ENCODE results near the gene MRPL43. TPM values are rescaled to one million over a fixed set of nuclear protein-coding genes. Genes with fewer than 3 reads are reported as not detected.

MRPL43 gene
- total RNA-seq, 1 experiment from 2014 or later, result 91.3 TPM

DNA sequence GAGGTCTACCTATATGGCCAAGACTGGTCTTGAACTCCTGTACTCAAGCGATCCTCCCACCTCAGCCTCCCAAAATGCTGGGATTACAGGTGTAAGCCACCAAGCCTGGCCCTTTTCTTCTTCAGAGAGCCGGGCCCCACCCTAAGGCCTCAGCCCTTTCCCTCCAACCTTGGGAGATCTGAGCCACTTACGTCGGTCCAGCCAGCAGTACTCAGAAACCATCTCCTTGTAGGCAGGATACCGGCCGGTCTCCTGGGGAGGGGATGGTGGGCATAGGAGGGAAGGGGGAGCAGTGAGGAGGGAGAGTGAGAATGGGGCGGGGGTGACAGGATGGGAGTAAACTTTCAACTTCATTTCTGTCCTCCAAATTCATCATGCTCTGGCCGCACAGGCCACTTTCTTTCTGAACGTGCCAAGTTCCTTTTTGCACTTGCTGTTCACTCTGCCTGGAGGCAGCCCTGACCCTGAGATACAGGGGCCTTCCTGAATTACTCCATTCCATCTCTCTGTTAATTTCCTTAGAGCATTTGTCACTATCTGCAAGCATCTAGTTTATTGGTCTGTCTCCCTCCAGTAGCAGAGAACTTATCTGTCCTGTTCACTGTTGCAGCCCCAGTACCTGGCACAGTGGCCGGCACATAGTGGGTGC, 33.3 kb upstream of the MRPL43 start:
- ATAC-seq (no peak), DNase-seq (ENCODE audit: low spot score) (no peak)
- POLR2A ChIA-PET, result interaction anchor here (0.6 kb wide), 1 partner anchor 941 kb away, joined by 5 read pairs; no protein-coding TSS in a partner anchor
- Mint-ChIP-seq H3K9me3 (no peaks in the 10 kb centered on the region), H3K27me3 (ENCODE audit: low read depth) (peaks cover 49% of the 10 kb centered on the region), H3K27ac (no peak overlapping the region), H3K4me1 (peaks cover 11% of the 10 kb centered on the region), H3K4me3 (no peak overlapping the region), H3K36me3 (no peaks in the 10 kb centered on the region)
- CTCF ChIA-PET, result interaction anchor here (1.2 to 4.3 kb wide), 3 partner anchors 9 to 75 kb away, joined by 3 to 41 read pairs (median 15); partner anchors contain the start of gene KAZALD1
- TF ChIP-seq ZNF317 (CRISPR knock-in tag; IDR thresholded peaks at IDR 0.05; ENCODE audit: borderline replicate concordance, low read depth), result no peak
- no peak for TF ChIP-seq JUN (CRISPR knock-in tag; IDR thresholded peaks at IDR 0.05)
- TF ChIP-seq, protein P1, sequence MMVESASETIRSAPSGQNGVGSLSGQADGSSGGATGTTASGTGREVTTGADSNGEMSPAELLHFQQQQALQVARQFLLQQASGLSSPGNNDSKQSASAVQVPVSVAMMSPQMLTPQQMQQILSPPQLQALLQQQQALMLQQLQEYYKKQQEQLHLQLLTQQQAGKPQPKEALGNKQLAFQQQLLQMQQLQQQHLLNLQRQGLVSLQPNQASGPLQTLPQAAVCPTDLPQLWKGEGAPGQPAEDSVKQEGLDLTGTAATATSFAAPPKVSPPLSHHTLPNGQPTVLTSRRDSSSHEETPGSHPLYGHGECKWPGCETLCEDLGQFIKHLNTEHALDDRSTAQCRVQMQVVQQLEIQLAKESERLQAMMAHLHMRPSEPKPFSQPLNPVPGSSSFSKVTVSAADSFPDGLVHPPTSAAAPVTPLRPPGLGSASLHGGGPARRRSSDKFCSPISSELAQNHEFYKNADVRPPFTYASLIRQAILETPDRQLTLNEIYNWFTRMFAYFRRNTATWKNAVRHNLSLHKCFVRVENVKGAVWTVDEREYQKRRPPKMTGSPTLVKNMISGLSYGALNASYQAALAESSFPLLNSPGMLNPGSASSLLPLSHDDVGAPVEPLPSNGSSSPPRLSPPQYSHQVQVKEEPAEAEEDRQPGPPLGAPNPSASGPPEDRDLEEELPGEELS (CRISPR knock-in tag; IDR thresholded peaks at IDR 0.05), result no peak
- no peak for TF ChIP-seq NFYB (CRISPR knock-in tag; conservative IDR thresholded peaks at IDR 0.05; ENCODE audit: low read depth)
- TF ChIP-seq, protein P2, sequence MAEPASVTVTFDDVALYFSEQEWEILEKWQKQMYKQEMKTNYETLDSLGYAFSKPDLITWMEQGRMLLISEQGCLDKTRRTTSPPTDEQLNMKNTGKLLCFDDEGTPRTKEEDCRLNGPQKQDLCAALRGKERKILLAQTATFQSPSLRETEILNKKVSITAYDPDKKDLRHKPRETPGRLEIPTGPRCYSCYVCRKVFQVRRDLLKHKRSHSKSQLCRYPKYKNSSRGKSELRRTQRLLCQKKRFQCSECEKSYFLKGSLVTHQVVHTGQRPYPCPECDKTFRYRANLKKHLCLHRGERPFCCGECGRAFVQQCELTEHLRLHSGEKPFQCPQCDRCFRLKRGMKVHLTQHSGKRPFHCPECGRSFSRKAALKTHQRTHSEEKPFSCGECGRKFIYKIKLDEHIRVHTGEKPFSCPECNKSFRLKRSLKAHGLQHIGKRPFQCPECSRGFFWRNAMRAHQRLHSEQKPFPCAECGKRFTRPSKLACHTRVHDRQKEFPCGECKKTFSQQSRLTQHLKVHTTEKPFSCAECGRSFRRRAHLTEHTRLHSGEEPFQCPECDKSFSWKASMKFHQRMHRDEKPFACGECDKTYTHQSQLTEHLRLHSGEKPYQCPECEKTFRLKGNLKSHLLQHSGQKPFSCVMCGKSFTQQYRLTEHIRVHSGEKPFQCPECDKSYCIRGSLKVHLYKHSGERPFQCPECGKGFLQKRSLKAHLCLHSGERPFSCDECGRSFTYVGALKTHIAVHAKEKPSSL (CRISPR knock-in tag; conservative IDR thresholded peaks at IDR 0.05), result no peak

DNA sequence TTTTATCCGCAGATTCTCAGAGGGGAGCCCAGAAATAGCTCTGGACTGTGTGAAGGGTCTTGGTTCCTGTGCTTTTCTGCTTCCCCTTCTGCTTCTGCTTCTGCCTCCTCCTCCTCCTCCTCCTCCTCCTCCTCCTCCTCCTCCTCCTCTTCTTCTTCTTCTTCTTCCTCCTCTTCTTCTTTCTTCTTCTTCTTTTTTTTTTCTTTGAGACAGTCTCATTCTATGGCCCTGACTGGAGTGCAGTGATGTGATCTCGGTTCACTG, 32.1 kb upstream of the MRPL43 start:
- ATAC-seq (no peak), DNase-seq (ENCODE audit: low spot score) (no peak)
- Mint-ChIP-seq H3K4me1 (peaks cover 11% of the 10 kb centered on the region), H3K9me3 (no peaks in the 10 kb centered on the region), H3K27ac (no peak overlapping the region), H3K27me3 (ENCODE audit: low read depth) (peaks cover 60% of the 10 kb centered on the region), H3K4me3 (peak overlapping the region; percentile 38; the same call in 1 of the 2 replicates), H3K36me3 (no peaks in the 10 kb centered on the region)
- CTCF ChIA-PET, result interaction anchor here (0.6 to 6.7 kb wide), 34 partner anchors 8 to 570 kb away, joined by 3 to 277 read pairs (median 5); partner anchors contain the start of genes KAZALD1, LZTS2, PDZD7 and SEMA4G
- TF ChIP-seq, protein P3, sequence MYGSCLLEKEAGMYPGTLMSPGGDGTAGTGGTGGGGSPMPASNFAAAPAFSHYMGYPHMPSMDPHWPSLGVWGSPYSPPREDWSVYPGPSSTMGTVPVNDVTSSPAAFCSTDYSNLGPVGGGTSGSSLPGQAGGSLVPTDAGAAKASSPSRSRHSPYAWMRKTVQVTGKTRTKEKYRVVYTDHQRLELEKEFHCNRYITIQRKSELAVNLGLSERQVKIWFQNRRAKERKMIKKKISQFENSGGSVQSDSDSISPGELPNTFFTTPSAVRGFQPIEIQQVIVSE (CRISPR knock-in tag; IDR thresholded peaks at IDR 0.05; ENCODE audit: borderline replicate concordance), result no peak
- no peak for TF ChIP-seq FOXP1 (CRISPR knock-in tag; IDR thresholded peaks at IDR 0.05; ENCODE audit: borderline replicate concordance)
- POLR2A ChIA-PET, result interaction anchor here (1.1 kb wide), 1 partner anchor 23 kb away, joined by 3 read pairs; no protein-coding TSS in a partner anchor

DNA sequence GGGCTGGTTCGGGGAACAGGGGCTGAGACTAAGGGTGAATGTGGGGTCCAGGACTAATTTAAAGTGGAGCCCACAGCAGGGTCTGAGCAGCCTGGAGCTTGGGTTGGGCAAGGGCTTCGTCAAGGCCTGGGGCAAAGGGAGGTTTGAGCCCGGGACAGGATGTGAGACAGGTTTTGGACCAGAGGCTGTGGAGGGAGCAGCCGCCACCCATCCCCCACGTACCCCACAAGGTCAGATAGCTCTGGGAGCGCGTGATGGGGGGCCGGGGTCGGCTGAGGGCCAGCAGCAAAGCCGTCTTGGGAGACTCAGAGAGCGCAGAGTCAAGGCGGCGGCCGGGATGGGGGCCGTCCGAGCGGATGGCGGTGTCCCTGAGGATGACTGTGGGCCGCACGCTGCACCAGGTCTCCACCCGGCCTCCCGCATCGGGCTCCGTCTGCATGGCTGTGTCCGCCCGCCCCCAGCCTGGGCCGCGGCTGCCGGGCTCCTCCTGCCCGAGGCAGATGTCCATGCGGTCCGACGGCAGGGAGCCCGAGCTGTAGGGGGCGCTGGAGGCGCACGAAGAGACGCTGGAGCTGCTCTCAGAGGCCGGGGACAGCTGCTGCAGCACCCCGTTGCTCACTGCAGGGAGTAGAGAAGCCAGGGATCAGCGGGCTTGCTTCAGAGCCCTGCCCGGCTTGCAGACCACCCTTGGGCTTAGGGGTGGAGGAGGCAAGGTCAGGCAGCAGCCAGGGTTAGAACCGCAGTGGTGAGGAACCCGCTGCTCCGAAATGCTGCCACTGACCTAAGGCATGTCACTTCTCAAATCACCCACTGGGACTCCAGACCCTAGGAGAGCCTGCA, 31.5 kb upstream of the MRPL43 start:
- H3K36me3 Mint-ChIP-seq, result no peaks in the 10 kb centered on the region
- DNase-seq (ENCODE audit: low spot score) (peak; percentile 95), ATAC-seq (peak; percentile 77)
- CTCF ChIA-PET, result interaction anchor here (0.6 to 6.7 kb wide), 37 partner anchors 10 to 449 kb away, joined by 3 to 277 read pairs (median 5); partner anchors contain the start of genes KAZALD1, LZTS2, PDZD7 and SEMA4G
- peak overlapping the region; percentile 73 for H3K4me3 Mint-ChIP-seq
- H3K4me1 Mint-ChIP-seq, result peaks cover 15% of the 10 kb centered on the region
- peaks cover 64% of the 10 kb centered on the region for H3K27me3 Mint-ChIP-seq (ENCODE audit: low read depth)
- no peak overlapping the region for H3K27ac Mint-ChIP-seq
- POLR2A ChIA-PET, result interaction anchor here (1.1 to 1.4 kb wide), 2 partner anchors 10 to 24 kb away, joined by 3 to 4 read pairs; no protein-coding TSS in a partner anchor
- no peaks in the 10 kb centered on the region for H3K9me3 Mint-ChIP-seq
- no peak for TF ChIP-seq ZNF219 (CRISPR knock-in tag; IDR thresholded peaks at IDR 0.05; ENCODE audit: borderline replicate concordance)
- TF ChIP-seq NR3C1 (CRISPR knock-in tag; conservative IDR thresholded peaks at IDR 0.05; ENCODE audit: low read depth), result no peak
- peak; percentile 63 for TF ChIP-seq FOXK1 (CRISPR knock-in tag; IDR thresholded peaks at IDR 0.05)
- no peak for TF ChIP-seq ZNF138 (CRISPR knock-in tag; conservative IDR thresholded peaks at IDR 0.05)
- TF ChIP-seq, protein P4, sequence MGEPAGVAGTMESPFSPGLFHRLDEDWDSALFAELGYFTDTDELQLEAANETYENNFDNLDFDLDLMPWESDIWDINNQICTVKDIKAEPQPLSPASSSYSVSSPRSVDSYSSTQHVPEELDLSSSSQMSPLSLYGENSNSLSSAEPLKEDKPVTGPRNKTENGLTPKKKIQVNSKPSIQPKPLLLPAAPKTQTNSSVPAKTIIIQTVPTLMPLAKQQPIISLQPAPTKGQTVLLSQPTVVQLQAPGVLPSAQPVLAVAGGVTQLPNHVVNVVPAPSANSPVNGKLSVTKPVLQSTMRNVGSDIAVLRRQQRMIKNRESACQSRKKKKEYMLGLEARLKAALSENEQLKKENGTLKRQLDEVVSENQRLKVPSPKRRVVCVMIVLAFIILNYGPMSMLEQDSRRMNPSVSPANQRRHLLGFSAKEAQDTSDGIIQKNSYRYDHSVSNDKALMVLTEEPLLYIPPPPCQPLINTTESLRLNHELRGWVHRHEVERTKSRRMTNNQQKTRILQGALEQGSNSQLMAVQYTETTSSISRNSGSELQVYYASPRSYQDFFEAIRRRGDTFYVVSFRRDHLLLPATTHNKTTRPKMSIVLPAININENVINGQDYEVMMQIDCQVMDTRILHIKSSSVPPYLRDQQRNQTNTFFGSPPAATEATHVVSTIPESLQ (CRISPR knock-in tag; IDR thresholded peaks at IDR 0.05), result no peak
- TF ChIP-seq, protein P5, sequence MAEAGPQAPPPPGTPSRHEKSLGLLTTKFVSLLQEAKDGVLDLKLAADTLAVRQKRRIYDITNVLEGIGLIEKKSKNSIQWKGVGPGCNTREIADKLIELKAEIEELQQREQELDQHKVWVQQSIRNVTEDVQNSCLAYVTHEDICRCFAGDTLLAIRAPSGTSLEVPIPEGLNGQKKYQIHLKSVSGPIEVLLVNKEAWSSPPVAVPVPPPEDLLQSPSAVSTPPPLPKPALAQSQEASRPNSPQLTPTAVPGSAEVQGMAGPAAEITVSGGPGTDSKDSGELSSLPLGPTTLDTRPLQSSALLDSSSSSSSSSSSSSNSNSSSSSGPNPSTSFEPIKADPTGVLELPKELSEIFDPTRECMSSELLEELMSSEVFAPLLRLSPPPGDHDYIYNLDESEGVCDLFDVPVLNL (CRISPR knock-in tag; IDR thresholded peaks at IDR 0.05; ENCODE audit: borderline replicate concordance, low read depth), result no peak
- TF ChIP-seq, protein P1 (CRISPR knock-in tag; IDR thresholded peaks at IDR 0.05), result peak; percentile 36; the same call in 1 of the 2 replicates
- TF ChIP-seq, protein P6, sequence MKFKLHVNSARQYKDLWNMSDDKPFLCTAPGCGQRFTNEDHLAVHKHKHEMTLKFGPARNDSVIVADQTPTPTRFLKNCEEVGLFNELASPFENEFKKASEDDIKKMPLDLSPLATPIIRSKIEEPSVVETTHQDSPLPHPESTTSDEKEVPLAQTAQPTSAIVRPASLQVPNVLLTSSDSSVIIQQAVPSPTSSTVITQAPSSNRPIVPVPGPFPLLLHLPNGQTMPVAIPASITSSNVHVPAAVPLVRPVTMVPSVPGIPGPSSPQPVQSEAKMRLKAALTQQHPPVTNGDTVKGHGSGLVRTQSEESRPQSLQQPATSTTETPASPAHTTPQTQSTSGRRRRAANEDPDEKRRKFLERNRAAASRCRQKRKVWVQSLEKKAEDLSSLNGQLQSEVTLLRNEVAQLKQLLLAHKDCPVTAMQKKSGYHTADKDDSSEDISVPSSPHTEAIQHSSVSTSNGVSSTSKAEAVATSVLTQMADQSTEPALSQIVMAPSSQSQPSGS (CRISPR knock-in tag; IDR thresholded peaks at IDR 0.05; ENCODE audit: borderline replicate concordance, low read depth), result no peak
